ENCODE measurements around the gene NELL1. TPM values are rescaled to one million over a fixed set of nuclear protein-coding genes. Genes with fewer than 3 reads are reported as not detected.
A peak's percentile ranks its signal among the peaks of the same experiment; 100 is the strongest.
"Not testable (repeated sequence)": the region's sequence is repeated elsewhere in the genome, so short reads cannot be mapped to it uniquely, and the experiment has no call there.

NELL1 gene
- total and polyA plus RNA-seq, 3 experiments from 2014 or later = not detected

DNA sequence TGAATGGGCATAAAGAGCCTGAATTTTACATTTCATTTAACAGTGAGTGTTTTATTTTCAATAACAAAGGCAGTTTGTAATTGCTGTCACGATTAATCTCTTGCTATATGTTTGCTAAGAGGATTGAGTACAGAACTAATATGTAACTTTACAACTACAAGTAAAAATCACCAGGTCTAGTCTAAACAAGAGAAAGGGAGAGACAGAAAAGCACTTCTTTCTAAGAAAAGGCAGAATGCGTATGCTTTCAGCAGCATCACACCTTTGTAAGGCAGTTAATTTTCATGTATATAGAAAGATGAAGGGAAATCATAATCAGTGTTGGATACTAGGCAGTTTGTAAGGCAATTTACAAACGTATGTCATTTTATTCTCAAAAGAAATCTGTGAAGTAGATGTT lies 169.8 kb downstream of the NELL1 start:
- H3K4me1 ChIP-seq (ENCODE audit: insufficient read depth, low read length) = no peaks in the 10 kb centered on the region
- H3K4me3 ChIP-seq (ENCODE audit: low read length) = no peak overlapping the region
- H3K9me3 ChIP-seq (ENCODE audit: low read length) = no peaks in the 10 kb centered on the region
- POLR2A ChIA-PET = no interaction called here
- H3K36me3 ChIP-seq (ENCODE audit: insufficient read depth, low read length) = no peaks in the 10 kb centered on the region
- Mint-ChIP-seq H3K27ac (no peak overlapping the region), H3K27me3 (no peaks in the 10 kb centered on the region), H3K4me3 (no peak overlapping the region), H3K4me1 (no peaks in the 10 kb centered on the region), H3K36me3 (no peaks in the 10 kb centered on the region), H3K9me3 (peaks cover 0 to 3% (median 0%) of the 10 kb centered on the region in 5 donors)
- CTCF ChIA-PET = no interaction called here
- DNase-seq = no peak
- no peak overlapping the region for H3K27ac ChIP-seq (ENCODE audit: low read depth, low read length)
- H3K27me3 ChIP-seq (ENCODE audit: insufficient read depth, low read length, poor library complexity, severe bottlenecking) = no peaks in the 10 kb centered on the region

DNA sequence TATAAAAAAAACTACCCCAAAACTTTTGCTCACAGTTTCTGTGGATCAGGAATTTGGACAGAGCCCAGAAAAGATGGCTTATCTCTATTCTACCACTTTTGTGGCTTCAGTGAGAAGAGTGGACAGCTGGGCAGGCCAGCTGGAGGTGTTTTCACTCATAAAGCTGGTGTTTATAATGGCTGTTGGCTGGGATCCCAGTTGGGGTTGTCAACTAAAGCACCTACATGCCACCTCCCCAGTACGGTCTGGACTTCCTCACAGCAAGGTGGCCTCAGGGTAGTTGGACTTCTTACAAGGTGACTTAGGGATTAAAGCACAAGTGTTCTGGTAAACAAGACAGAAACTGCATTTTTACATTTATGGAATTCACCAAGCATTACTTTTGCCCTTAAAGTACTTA lies 171.0 kb downstream of the NELL1 start:
- H3K9me3 ChIP-seq (ENCODE audit: low read length) = no peaks in the 10 kb centered on the region
- no peak overlapping the region for H3K4me3 Mint-ChIP-seq
- H3K4me1 Mint-ChIP-seq = no peaks in the 10 kb centered on the region
- H3K9me3 Mint-ChIP-seq = peaks cover 0 to 5% (median 0%) of the 10 kb centered on the region in 5 donors
- H3K36me3 ChIP-seq (ENCODE audit: insufficient read depth, low read length) = no peaks in the 10 kb centered on the region
- H3K27me3 ChIP-seq (ENCODE audit: insufficient read depth, low read length, poor library complexity, severe bottlenecking) = no peaks in the 10 kb centered on the region
- H3K27me3 Mint-ChIP-seq = no peaks in the 10 kb centered on the region
- DNase-seq = no peak
- no peaks in the 10 kb centered on the region for H3K4me1 ChIP-seq (ENCODE audit: insufficient read depth, low read length)
- POLR2A ChIA-PET = no interaction called here
- CTCF ChIA-PET = no interaction called here
- H3K36me3 Mint-ChIP-seq = no peaks in the 10 kb centered on the region
- H3K27ac ChIP-seq (ENCODE audit: low read depth, low read length) = no peak overlapping the region
- H3K27ac Mint-ChIP-seq = no peak overlapping the region
- H3K4me3 ChIP-seq (ENCODE audit: low read length) = no peak overlapping the region

DNA sequence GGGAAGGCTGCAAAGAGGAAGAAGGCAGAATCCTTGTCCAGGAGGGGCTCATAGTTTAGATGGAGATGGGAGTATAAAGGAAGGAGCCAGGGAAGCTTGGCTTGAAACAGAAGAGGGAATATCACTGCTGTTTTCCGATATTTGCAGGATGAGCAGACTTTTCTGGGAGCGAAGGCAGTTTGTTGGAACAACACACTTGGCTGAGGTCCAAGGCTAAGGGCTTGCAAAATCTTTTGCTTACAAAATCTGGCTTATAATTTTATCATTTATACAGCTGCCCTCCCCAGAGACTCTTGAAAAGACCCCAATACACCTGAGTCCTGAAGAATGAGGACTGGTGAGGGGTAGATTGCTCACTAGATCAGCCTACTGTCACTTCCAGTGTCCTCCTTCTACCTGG lies 174.8 kb downstream of the NELL1 start:
- H3K27me3 ChIP-seq (ENCODE audit: insufficient read depth, low read length, poor library complexity, severe bottlenecking) = no peaks in the 10 kb centered on the region
- H3K9me3 ChIP-seq (ENCODE audit: low read length) = no peaks in the 10 kb centered on the region
- H3K27me3 Mint-ChIP-seq = no peaks in the 10 kb centered on the region
- H3K4me3 Mint-ChIP-seq = no peak overlapping the region
- no peak for DNase-seq
- H3K36me3 ChIP-seq (ENCODE audit: insufficient read depth, low read length) = no peaks in the 10 kb centered on the region
- H3K4me1 ChIP-seq (ENCODE audit: insufficient read depth, low read length) = no peaks in the 10 kb centered on the region
- CTCF ChIA-PET = no interaction called here
- no peaks in the 10 kb centered on the region for H3K4me1 Mint-ChIP-seq
- H3K4me3 ChIP-seq (ENCODE audit: low read length) = no peak overlapping the region
- H3K27ac ChIP-seq (ENCODE audit: low read depth, low read length) = no peak overlapping the region
- H3K36me3 Mint-ChIP-seq = no peaks in the 10 kb centered on the region
- H3K9me3 Mint-ChIP-seq = peaks cover 0 to 6% (median 3%) of the 10 kb centered on the region in 5 donors
- POLR2A ChIA-PET = no interaction called here
- H3K27ac Mint-ChIP-seq = no peak overlapping the region

DNA sequence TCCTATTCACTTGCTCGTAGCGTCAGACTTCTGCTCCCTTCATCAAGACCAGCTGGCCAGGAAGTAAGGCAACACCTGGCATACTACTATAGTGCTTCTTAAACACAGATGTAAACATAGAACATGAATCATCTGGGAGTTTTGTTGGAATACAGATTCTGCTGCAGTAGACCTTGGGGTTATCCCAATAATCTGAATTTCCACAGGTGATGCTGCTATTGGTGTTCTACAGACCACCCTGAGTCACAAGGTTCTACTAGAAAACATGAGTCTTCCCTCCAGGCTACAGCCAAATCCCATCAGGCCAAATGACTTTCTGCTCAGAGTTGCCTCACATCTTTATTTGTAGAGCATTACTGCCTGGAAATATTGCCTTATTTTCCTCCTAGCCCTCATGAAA lies 175.2 kb downstream of the NELL1 start:
- Histone ChIP-seq H3K4me1 (ENCODE audit: insufficient read depth, low read length) (no peaks in the 10 kb centered on the region), H3K36me3 (ENCODE audit: insufficient read depth, low read length) (no peaks in the 10 kb centered on the region), H3K27ac (ENCODE audit: low read depth, low read length) (no peak overlapping the region), H3K9me3 (ENCODE audit: low read length) (no peaks in the 10 kb centered on the region), H3K27me3 (ENCODE audit: insufficient read depth, low read length, poor library complexity, severe bottlenecking) (no peaks in the 10 kb centered on the region), H3K4me3 (ENCODE audit: low read length) (no peak overlapping the region)
- DNase-seq = no peak
- no peak overlapping the region for H3K4me3 Mint-ChIP-seq
- CTCF ChIA-PET = no interaction called here
- H3K4me1 Mint-ChIP-seq = no peaks in the 10 kb centered on the region
- H3K36me3 Mint-ChIP-seq = no peaks in the 10 kb centered on the region
- no peaks in the 10 kb centered on the region for H3K27me3 Mint-ChIP-seq
- peaks cover 0 to 6% (median 5%) of the 10 kb centered on the region in 5 donors for H3K9me3 Mint-ChIP-seq
- H3K27ac Mint-ChIP-seq = no peak overlapping the region
- POLR2A ChIA-PET = no interaction called here

DNA sequence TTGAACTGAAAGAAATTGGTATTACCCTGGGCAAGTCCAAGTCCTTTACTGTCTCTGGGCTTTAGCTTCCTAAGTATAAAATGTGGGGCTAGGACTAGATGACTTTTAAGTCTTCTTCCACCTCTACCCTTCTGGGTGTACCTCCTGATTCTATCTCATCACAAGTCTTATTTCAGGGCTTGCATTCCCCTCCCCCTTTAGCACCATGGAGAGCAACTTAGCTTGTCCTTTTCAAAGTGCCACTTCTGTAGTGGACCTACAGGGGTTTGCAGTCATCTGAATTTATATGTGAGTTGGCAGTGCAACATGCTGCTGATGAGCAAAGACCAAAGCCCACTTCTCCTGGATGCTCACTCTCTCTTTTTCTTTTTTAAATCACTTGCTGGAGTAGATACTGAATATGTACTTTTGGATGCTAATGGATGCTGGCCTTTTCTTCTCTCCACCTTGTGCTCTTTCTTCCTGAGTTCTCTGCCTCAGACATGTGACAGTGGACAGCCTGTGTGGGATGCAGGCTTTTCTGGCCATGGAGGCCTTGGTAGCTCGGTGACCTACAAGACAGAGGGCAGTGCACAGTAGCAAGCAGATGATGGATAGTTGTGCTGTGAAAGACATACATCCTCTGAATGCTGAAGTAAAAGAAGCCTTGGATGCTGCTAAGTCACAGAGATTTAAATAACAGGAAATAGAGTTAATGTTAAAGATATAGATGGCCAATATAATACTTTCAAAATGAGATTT lies 185.0 kb downstream of the NELL1 start:
- no peak for DNase-seq
- H3K36me3 ChIP-seq (ENCODE audit: insufficient read depth, low read length) = no peaks in the 10 kb centered on the region
- no peak overlapping the region for H3K4me3 ChIP-seq (ENCODE audit: low read length)
- ChIA-PET CTCF (no interaction called here), POLR2A (no interaction called here)
- no peaks in the 10 kb centered on the region for H3K36me3 Mint-ChIP-seq
- H3K4me1 ChIP-seq (ENCODE audit: insufficient read depth, low read length) = no peaks in the 10 kb centered on the region
- H3K9me3 ChIP-seq (ENCODE audit: low read length) = no peaks in the 10 kb centered on the region
- H3K27ac ChIP-seq (ENCODE audit: low read depth, low read length) = no peak overlapping the region
- peaks cover 0 to 4% (median 1%) of the 10 kb centered on the region in 5 donors for H3K9me3 Mint-ChIP-seq
- no peak overlapping the region for H3K27ac Mint-ChIP-seq
- H3K4me1 Mint-ChIP-seq = no peaks in the 10 kb centered on the region
- H3K27me3 Mint-ChIP-seq = no peaks in the 10 kb centered on the region
- no peaks in the 10 kb centered on the region for H3K27me3 ChIP-seq (ENCODE audit: insufficient read depth, low read length, poor library complexity, severe bottlenecking)
- H3K4me3 Mint-ChIP-seq = no peak overlapping the region

DNA sequence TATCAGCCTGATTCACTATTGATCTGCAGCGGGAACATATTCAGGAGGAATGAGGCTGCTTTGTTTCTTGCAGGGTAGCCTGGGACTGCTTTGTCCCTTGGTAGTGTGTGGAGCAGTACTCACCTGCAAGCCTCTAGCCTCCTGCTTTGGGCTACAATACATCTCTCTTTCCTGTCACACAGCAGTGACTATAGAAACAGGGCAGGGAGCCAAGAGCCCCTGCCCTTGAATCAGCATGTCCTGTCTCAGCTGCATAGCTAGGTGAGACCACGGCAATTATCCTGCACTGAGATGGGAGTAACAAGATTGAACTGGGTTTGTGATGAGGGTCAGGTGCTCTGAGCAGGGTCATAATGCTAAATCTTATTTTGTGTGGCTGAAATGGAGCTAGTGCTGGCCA lies 191.9 kb downstream of the NELL1 start:
- Mint-ChIP-seq H3K27me3 (no peaks in the 10 kb centered on the region), H3K36me3 (no peaks in the 10 kb centered on the region), H3K27ac (no peak overlapping the region), H3K4me1 (no peaks in the 10 kb centered on the region), H3K4me3 (peak overlapping the region in 2 of 7 donors; percentile 8 to 65), H3K9me3 (peaks cover 0 to 11% (median 3%) of the 10 kb centered on the region in 5 donors)
- Histone ChIP-seq H3K9me3 (ENCODE audit: low read length) (no peaks in the 10 kb centered on the region), H3K27me3 (ENCODE audit: insufficient read depth, low read length, poor library complexity, severe bottlenecking) (no peaks in the 10 kb centered on the region), H3K4me1 (ENCODE audit: insufficient read depth, low read length) (no peaks in the 10 kb centered on the region), H3K4me3 (ENCODE audit: low read length) (no peak overlapping the region), H3K36me3 (ENCODE audit: insufficient read depth, low read length) (no peaks in the 10 kb centered on the region), H3K27ac (ENCODE audit: low read depth, low read length) (no peak overlapping the region)
- POLR2A ChIA-PET = no interaction called here
- CTCF ChIA-PET = no interaction called here
- no peak for DNase-seq

DNA sequence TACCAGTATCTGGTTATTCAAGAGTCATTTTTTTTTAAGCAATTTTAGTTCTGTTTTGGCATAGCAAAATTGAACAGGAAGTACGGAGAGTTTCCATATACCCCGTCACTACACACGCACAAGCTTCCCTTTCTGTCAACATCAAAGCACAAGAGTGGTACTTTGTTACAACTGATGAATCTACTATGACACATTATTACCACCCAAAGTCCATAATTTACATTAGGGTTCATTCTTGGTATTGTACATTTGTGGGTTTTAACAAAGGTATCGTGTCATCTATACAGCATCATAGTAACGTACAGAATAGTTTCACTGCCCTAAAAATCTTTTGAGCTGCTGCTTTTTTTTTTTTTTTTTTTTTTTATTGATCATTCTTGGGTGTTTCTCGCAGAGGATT lies 192.9 kb downstream of the NELL1 start:
- H3K27me3 ChIP-seq (ENCODE audit: insufficient read depth, low read length, poor library complexity, severe bottlenecking); H3K4me3 Mint-ChIP-seq; DNase-seq; CTCF ChIA-PET; H3K36me3 Mint-ChIP-seq; H3K4me1 ChIP-seq (ENCODE audit: insufficient read depth, low read length); H3K4me1 Mint-ChIP-seq; H3K27ac ChIP-seq (ENCODE audit: low read depth, low read length); H3K27me3 Mint-ChIP-seq; H3K9me3 ChIP-seq (ENCODE audit: low read length); H3K4me3 ChIP-seq (ENCODE audit: low read length); H3K27ac Mint-ChIP-seq; H3K36me3 ChIP-seq (ENCODE audit: insufficient read depth, low read length); POLR2A ChIA-PET: not testable (repeated sequence)
- H3K9me3 Mint-ChIP-seq = peaks cover 0 to 11% (median 2%) of the 10 kb centered on the region in 5 donors

DNA sequence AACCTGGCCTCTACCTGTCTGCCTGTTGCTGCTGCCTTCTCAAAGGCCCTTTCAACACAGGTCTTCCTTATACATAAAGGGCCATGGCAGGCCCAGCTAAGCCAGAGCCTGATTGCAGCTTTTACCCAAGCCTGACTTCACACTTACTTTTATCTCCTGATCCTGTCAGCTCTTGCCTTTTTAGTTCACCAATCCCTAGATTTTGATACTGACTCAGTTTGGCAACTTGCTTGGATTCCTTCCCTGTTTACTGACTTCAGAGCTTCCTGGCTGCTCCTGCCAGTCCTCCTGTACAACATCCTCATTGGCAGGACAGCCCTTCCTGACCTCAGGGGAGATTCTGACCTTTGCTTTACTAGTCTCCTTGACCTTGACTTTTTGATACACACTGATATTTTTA lies 195.2 kb downstream of the NELL1 start:
- H3K27me3 Mint-ChIP-seq = no peaks in the 10 kb centered on the region
- H3K4me3 ChIP-seq (ENCODE audit: low read length) = no peak overlapping the region
- no peaks in the 10 kb centered on the region for H3K36me3 Mint-ChIP-seq
- H3K4me1 ChIP-seq (ENCODE audit: insufficient read depth, low read length) = no peaks in the 10 kb centered on the region
- H3K36me3 ChIP-seq (ENCODE audit: insufficient read depth, low read length) = no peaks in the 10 kb centered on the region
- no peaks in the 10 kb centered on the region for H3K9me3 ChIP-seq (ENCODE audit: low read length)
- H3K9me3 Mint-ChIP-seq = peaks cover 0 to 13% (median 2%) of the 10 kb centered on the region in 5 donors
- no peak overlapping the region for H3K4me3 Mint-ChIP-seq
- no peaks in the 10 kb centered on the region for H3K4me1 Mint-ChIP-seq
- H3K27ac ChIP-seq (ENCODE audit: low read depth, low read length) = no peak overlapping the region
- no peak overlapping the region for H3K27ac Mint-ChIP-seq
- no peak for DNase-seq
- ChIA-PET POLR2A (no interaction called here), CTCF (no interaction called here)
- no peaks in the 10 kb centered on the region for H3K27me3 ChIP-seq (ENCODE audit: insufficient read depth, low read length, poor library complexity, severe bottlenecking)

DNA sequence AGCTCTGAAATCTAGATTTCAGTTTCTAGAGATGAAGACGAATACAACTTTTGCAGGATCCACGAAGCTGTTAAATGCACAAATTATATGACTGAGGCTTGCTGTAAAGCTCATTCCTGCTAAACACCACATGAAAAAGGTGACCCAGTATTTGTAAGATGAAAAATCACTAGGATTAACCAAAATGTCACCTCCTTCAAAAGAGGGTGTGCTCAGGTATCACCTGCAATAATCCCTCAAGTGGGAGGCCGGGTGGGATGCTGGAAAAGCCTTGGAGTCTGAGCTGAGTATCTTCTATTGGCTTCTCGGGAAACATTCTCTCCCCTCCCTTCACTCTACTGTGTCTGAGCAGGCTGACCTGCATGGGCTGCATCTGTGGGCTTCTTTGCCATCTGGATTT lies 195.8 kb downstream of the NELL1 start:
- Histone ChIP-seq H3K9me3 (ENCODE audit: low read length) (no peaks in the 10 kb centered on the region), H3K27ac (ENCODE audit: low read depth, low read length) (no peak overlapping the region), H3K36me3 (ENCODE audit: insufficient read depth, low read length) (no peaks in the 10 kb centered on the region), H3K27me3 (ENCODE audit: insufficient read depth, low read length, poor library complexity, severe bottlenecking) (no peaks in the 10 kb centered on the region), H3K4me1 (ENCODE audit: insufficient read depth, low read length) (no peaks in the 10 kb centered on the region), H3K4me3 (ENCODE audit: low read length) (no peak overlapping the region)
- ChIA-PET POLR2A (no interaction called here), CTCF (no interaction called here)
- no peaks in the 10 kb centered on the region for H3K36me3 Mint-ChIP-seq
- DNase-seq = no peak
- no peak overlapping the region for H3K4me3 Mint-ChIP-seq
- H3K9me3 Mint-ChIP-seq = peaks cover 0 to 13% (median 2%) of the 10 kb centered on the region in 5 donors
- H3K27ac Mint-ChIP-seq = no peak overlapping the region
- no peaks in the 10 kb centered on the region for H3K27me3 Mint-ChIP-seq
- H3K4me1 Mint-ChIP-seq = no peaks in the 10 kb centered on the region

Data from CD8-positive, alpha-beta memory T cell (primary cell).